Astrocyte of the cerebellum (primary cell): ENCODE results near the gene GUCA1C.

ENCODE experiments used
- DNase-seq: peaks from one replicate; pipeline ENCODE4 v3.0.0-alpha.2; 2011; ENCODE audit warnings: low read depth
- H3K4me3 ChIP-seq: 2 replicates; pipeline ENCODE4 v1.5.1; 2011; ENCODE audit warnings: mild to moderate bottlenecking, low read depth, low read length, moderate library complexity
- CTCF ChIP-seq: IDR thresholded peaks from 2 replicates; pipeline ENCODE4 v1.5.1; 2012; ENCODE audit warnings: low read length, low read depth, moderate library complexity, mild to moderate bottlenecking; ENCODE audit errors: missing control alignments
- in situ Hi-C: cut with HindIII; loops from 2 replicates; pipeline ENCODE4 v1.10.0; 2017; ENCODE audit warnings: low sequenced_read_pairs

GUCA1C gene

DNA sequence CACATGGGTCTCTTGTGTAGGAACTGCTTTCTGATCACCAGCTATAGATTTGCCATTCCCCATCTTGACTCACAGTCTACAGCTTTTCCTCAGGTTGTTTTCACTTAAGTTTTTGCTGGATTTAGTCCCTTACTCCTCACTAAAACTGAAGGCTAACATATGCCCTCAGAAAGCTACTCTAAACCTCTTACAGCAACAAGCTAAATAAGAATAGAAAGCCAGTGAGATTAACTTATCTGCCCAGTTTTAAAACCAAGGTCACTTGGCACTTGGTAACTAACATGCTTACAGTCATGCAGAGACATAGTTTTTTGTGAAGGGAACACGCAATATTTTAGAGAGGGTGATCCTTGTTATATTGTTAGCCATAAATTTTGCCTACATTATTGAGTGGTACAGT lies at the start of gene GUCA1C:
TSS of gene GUCA1C (minus strand) at position 180 of the 400 bp plus-strand sequence. CDS start at position 63, 117 bp downstream.
- TF ChIP-seq CTCF, result no peak
- H3K4me3 ChIP-seq, result no peak within 1 kb of the TSS
- DNase-seq, result no peak
- in situ Hi-C loops, result no loop called here

DNA sequence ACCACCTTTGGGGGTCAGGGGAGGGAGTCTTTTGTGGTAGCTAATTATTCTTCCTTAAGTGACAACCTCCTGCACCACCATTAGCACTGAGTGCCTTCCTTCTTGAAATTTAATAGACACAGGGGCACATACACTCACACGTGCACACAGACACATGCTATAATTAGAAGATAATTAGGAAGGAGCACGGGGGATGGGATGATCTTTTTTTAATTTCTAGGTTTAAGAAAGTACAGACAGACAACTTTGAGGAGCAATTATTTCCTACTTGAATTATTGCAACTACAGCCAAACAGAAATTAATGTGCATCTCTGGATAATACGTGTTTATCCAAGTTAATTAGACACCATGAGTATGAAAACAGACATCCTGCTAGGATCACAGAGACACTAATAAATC lies 44.8 kb upstream of the GUCA1C start:
- in situ Hi-C loops, result no loop called here
- no peak for TF ChIP-seq CTCF
- no peak for DNase-seq
- H3K4me3 ChIP-seq, result no peak overlapping the region

GRCh38 chr3:108985844-108986243 lies 32.2 kb upstream of the GUCA1C start:
- no peak for TF ChIP-seq CTCF
- no peak for DNase-seq
- in situ Hi-C loops, result no loop called here
- H3K4me3 ChIP-seq, result no peak overlapping the region

DNA sequence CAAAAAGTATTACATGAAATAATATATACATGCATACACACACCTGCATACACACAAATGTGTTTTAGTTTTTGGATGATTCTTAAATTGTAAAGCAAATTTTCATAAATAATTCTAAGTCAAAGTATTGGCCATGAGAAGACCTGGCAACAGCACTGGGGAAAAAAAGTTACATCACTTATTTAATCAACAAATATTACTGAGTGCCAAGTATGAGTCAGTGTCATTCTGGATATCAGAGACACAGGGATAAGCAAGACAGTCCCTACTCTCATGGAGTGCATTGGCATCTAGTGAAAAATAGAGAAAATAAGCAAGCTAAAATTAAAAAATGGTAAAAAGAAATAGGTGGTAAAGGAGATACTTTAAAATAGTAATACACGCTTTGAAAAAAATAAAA lies 29.4 kb upstream of the GUCA1C start:
- no peak for DNase-seq
- H3K4me3 ChIP-seq, result no peak overlapping the region
- in situ Hi-C loops, result no loop called here
- no peak for TF ChIP-seq CTCF

GRCh38 chr3:108976058-108976457 lies 22.4 kb upstream of the GUCA1C start:
- in situ Hi-C loops, result no loop called here
- no peak for TF ChIP-seq CTCF
- H3K4me3 ChIP-seq, result no peak overlapping the region
- no peak for DNase-seq

- TF ChIP-seq CTCF, result no peak
- in situ Hi-C loops, result no loop called here
- DNase-seq, result no peak
- H3K4me3 ChIP-seq, result no peak overlapping the region
Observed at GRCh38 chr3:108973019-108973418, 19.3 kb upstream of the GUCA1C start.

DNA sequence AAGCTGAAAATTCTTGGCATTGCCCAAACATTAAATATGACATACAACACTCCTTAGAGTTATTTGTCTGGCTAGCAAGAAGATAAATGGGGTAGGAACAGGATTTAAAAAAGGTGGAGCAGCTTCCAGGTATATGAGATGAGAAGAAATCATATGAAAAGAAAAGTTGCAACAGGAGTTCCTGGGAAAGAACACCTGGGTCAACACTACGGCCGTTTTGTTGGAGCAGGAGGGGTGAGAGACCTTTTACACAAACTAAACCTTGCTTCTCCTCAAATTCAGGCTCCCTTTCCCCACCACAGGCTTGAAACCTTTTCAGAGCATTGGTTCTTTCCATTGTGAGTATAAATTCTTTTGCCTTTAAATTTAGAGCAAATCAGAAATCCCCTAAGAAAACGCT lies 18.8 kb upstream of the GUCA1C start:
- DNase-seq, result no peak
- no peak overlapping the region for H3K4me3 ChIP-seq
- TF ChIP-seq CTCF, result no peak
- in situ Hi-C loops, result no loop called here
